ENCODE measurements around the gene CD79B. TPM values are rescaled to one million over a fixed set of nuclear protein-coding genes. Genes with fewer than 3 reads are reported as not detected.
A peak's percentile ranks its signal among the peaks of the same experiment; 100 is the strongest.
"Not testable (repeated sequence)": the region's sequence is repeated elsewhere in the genome, so short reads cannot be mapped to it uniquely, and the experiment has no call there.

The CD79B gene
- total RNA-seq, 1 donor from 2014 or later, result 706 TPM

- DNase-seq (peak; percentile 49), ATAC-seq (ENCODE audit: low read depth) (peak; percentile 25)
- Mint-ChIP-seq H3K9me3 (no peaks in the 10 kb centered on the region), H3K4me1 (peaks cover 87% of the 10 kb centered on the region), H3K4me3 (peak overlapping the region; percentile 98), H3K36me3 (ENCODE audit: low read depth) (peaks cover 46% of the 10 kb centered on the region), H3K27ac (peak overlapping the region; percentile 96), H3K27me3 (no peaks in the 10 kb centered on the region)
- ChIA-PET POLR2A (interaction anchor here (0.5 to 19.1 kb wide), 16 partner anchors 9 to 229 kb away, joined by 3 to 837 read pairs (median 4); partner anchors contain the start of genes DDX42, GH1 and ICAM2), CTCF (interaction anchor here (0.8 to 8.9 kb wide), 4 partner anchors 8 to 98 kb away, joined by 4 to 146 read pairs (median 44); partner anchors contain the start of gene GH1)
- intact Hi-C loops (cut with micrococcal nuclease), result no loop called here
- TF ChIP-seq CTCF (IDR thresholded peaks at IDR 0.05), result no peak
These were observed 4.5 kb downstream of the CD79B start for GRCh38 chr17:63927464-63928171.

GRCh38 chr17:63926164-63926563 lies 6.0 kb downstream of the CD79B start:
- Mint-ChIP-seq H3K27ac (peak overlapping the region; percentile 96), H3K9me3 (no peaks in the 10 kb centered on the region), H3K4me3 (peak overlapping the region; percentile 71), H3K27me3 (no peaks in the 10 kb centered on the region), H3K4me1 (peaks cover 95% of the 10 kb centered on the region), H3K36me3 (ENCODE audit: low read depth) (peaks cover 37% of the 10 kb centered on the region)
- intact Hi-C loops (cut with micrococcal nuclease), result no loop called here
- no peak for DNase-seq
- POLR2A ChIA-PET, result interaction anchor here (0.5 to 19.1 kb wide), 10 partner anchors 8 to 729 kb away, joined by 3 to 837 read pairs (median 6); partner anchors contain the start of genes GH1 and ICAM2
- CTCF ChIA-PET, result interaction anchor here (1.2 to 2.8 kb wide), 3 partner anchors 20 to 100 kb away, joined by 3 to 34 read pairs (median 6); no protein-coding TSS in a partner anchor
- no peak for ATAC-seq (ENCODE audit: low read depth)
- TF ChIP-seq CTCF (IDR thresholded peaks at IDR 0.05), result no peak

- ATAC-seq (ENCODE audit: low read depth), result peak; percentile 65
- POLR2A ChIA-PET, result interaction anchor here (0.5 to 19.1 kb wide), 9 partner anchors 8 to 728 kb away, joined by 3 to 837 read pairs (median 7); partner anchors contain the start of genes GH1 and ICAM2
- H3K36me3 Mint-ChIP-seq (ENCODE audit: low read depth), result peaks cover 32% of the 10 kb centered on the region
- no peaks in the 10 kb centered on the region for H3K9me3 Mint-ChIP-seq
- H3K27me3 Mint-ChIP-seq, result no peaks in the 10 kb centered on the region
- intact Hi-C loops (cut with micrococcal nuclease), result loop anchor here (1.0 kb wide), 1 partner anchor 8 kb away; no protein-coding TSS in a partner anchor
- peak overlapping the region; percentile 96 for H3K27ac Mint-ChIP-seq
- peak; percentile 85 for DNase-seq
- TF ChIP-seq CTCF (IDR thresholded peaks at IDR 0.05), result no peak
- peaks cover 95% of the 10 kb centered on the region for H3K4me1 Mint-ChIP-seq
- peak overlapping the region; percentile 71 for H3K4me3 Mint-ChIP-seq
- CTCF ChIA-PET, result interaction anchor here (1.2 to 2.8 kb wide), 4 partner anchors 8 to 100 kb away, joined by 3 to 34 read pairs (median 5); no protein-coding TSS in a partner anchor
These were observed 6.5 kb downstream of the CD79B start for GRCh38 chr17:63925615-63926014.

- H3K9me3 Mint-ChIP-seq; H3K36me3 Mint-ChIP-seq (ENCODE audit: low read depth); intact Hi-C loops (cut with micrococcal nuclease); H3K27me3 Mint-ChIP-seq: not testable (repeated sequence)
- Mint-ChIP-seq H3K27ac (peak overlapping the region; percentile 94), H3K4me1 (peaks cover 88% of the 10 kb centered on the region), H3K4me3 (peak overlapping the region; percentile 71)
- ATAC-seq (ENCODE audit: low read depth) (peak; percentile 51), DNase-seq (peak; percentile 51)
- ChIA-PET CTCF (interaction anchor here (0.7 to 9.5 kb wide), 5 partner anchors 24 to 211 kb away, joined by 3 to 321 read pairs (median 7); partner anchors contain the start of gene ICAM2), POLR2A (interaction anchor here (0.6 to 19.1 kb wide), 9 partner anchors 8 to 223 kb away, joined by 3 to 837 read pairs (median 4); partner anchors contain the start of genes CD79B and ICAM2)
These were observed 9.7 kb downstream of the CD79B start for GRCh38 chr17:63922402-63922801.

- POLR2A ChIA-PET, result interaction anchor here (0.7 to 19.1 kb wide), 11 partner anchors 9 to 213 kb away, joined by 4 to 837 read pairs (median 17); partner anchors contain the start of genes CD79B, ERN1 and ICAM2
- H3K36me3 Mint-ChIP-seq (ENCODE audit: low read depth); intact Hi-C loops (cut with micrococcal nuclease); H3K27me3 Mint-ChIP-seq; H3K9me3 Mint-ChIP-seq: not testable (repeated sequence)
- CTCF ChIA-PET, result interaction anchor here (1.5 to 12.3 kb wide), 11 partner anchors 9 to 212 kb away, joined by 6 to 321 read pairs (median 46); partner anchors contain the start of genes CD79B, CSHL1, ERN1 and ICAM2
- Mint-ChIP-seq H3K4me3 (peak overlapping the region; percentile 59), H3K4me1 (peaks cover 88% of the 10 kb centered on the region), H3K27ac (peak overlapping the region; percentile 87)
- peak; percentile 49 for DNase-seq
- ATAC-seq (ENCODE audit: low read depth), result peak; percentile 37
These were observed 11.4 kb downstream of the CD79B start for GRCh38 chr17:63920779-63921178.

GRCh38 chr17:63920050-63920449 lies 12.1 kb downstream of the CD79B start:
- H3K27me3 Mint-ChIP-seq; H3K36me3 Mint-ChIP-seq (ENCODE audit: low read depth); intact Hi-C loops (cut with micrococcal nuclease); H3K9me3 Mint-ChIP-seq; ATAC-seq (ENCODE audit: low read depth); DNase-seq: not testable (repeated sequence)
- Mint-ChIP-seq H3K27ac (peak overlapping the region; percentile 87), H3K4me1 (peaks cover 86% of the 10 kb centered on the region), H3K4me3 (peak overlapping the region; percentile 69)
- ChIA-PET CTCF (interaction anchor here (0.8 to 12.3 kb wide), 17 partner anchors 9 to 212 kb away, joined by 3 to 321 read pairs (median 12); partner anchors contain the start of genes CD79B, CSHL1, ERN1 and ICAM2), POLR2A (interaction anchor here (0.6 to 19.1 kb wide), 19 partner anchors 10 to 953 kb away, joined by 3 to 837 read pairs (median 8); partner anchors contain the start of genes CD79B, ERN1, ICAM2 and PRR29)
